Measurements from ENCODE around the gene GPC5.
"Not testable (repeated sequence)": the region's sequence is repeated elsewhere in the genome, so short reads cannot be mapped to it uniquely, and the experiment has no call there.

GPC5 gene

GRCh38 chr13:92838786-92839185 lies 1440.4 kb downstream of the GPC5 start:
- DNase-seq (ENCODE audit: low read depth in 2 of 2) = no peak

DNA sequence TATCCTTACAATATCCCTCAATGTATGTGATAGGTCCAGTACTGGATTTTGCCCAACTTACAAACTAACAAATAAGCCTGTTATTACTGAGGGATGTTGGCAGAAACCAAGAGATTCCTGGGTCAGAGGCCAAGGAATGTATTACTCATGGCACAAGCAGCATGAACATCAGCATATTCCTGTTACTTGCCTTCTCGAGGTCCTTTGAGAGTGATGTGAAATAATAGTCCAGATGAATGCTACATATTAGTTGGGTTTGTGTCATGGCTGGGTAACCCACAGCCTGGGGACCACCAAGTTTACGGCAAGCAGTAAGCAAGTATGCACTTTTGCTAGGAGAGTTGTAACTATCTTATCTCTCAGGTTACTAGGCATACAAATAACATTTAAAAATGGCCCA lies 1443.7 kb downstream of the GPC5 start:
- DNase-seq (ENCODE audit: low read depth in 2 of 2) = no peak

- no peak for DNase-seq (ENCODE audit: low read depth in 2 of 2)
Observed at GRCh38 chr13:92843549-92843948, 1445.1 kb downstream of the GPC5 start.

DNA sequence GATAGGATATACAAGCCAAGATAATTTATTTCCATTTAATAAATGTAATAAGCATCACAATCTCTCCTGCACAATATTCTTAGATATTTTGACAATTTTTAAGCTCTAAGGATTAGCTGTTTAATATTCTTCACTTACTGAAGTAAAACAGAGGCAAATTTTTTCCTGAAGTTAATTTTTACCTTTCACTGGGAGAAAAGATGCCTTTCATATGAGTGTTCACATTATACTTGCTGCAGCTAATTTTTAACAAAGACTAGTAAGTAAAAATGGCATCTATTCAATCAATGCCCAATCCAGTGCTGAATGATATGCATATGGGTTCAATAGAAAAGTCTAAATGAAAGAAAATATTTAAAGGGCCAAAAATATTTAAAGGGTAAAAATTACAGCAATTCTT lies 1451.0 kb downstream of the GPC5 start:
- no peak for DNase-seq (ENCODE audit: low read depth in 2 of 2)

GRCh38 chr13:92864584-92865284 lies 1466.3 kb downstream of the GPC5 start:
- DNase-seq (ENCODE audit: low read depth in 2 of 2) = no peak

DNA sequence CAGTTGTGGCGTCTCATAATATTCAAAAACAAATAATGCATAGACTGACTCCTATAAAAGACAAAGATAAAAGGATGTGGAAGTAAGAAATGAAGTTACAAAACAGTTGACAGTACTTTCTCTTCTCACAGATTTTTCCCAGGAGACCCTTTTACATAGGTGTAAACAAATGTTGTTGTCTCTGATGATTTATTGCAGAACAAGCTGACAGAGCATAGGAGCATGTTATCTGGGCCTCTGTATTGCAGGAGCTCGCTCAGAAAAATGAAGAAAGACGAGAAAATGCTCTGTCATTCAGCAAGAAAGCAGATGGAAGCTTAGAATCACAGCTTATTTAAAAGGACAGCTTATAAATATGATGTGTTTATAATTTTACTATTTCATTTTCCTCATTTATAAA lies 1474.6 kb downstream of the GPC5 start:
- DNase-seq (ENCODE audit: low read depth in 2 of 2) = no peak

DNA sequence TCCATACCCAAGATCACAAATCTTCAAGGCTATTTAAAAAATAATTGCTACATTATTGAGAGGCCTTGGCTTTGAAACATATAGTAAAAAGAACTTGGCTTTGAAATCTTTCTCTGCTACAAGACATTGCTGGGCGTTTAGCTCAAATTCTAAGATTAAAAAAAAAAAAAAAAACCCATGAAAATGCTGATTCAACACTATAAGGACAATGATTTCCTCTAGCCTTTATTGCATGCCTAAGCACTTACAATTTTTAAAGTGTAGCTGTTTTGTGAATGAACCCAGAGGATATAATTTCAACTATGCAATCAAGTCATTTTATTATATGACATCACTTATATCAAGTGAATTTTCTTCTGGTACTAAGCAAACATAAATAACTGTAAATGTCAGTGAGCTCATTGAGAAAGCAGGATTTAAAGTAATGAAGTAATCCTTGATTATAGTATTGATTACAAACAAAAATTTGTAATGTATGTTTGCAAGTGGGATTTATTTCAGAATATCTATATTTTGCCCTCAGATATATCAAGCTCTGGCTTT lies 1488.2 kb downstream of the GPC5 start:
- no peak for DNase-seq (ENCODE audit: low read depth in 2 of 2)

DNA sequence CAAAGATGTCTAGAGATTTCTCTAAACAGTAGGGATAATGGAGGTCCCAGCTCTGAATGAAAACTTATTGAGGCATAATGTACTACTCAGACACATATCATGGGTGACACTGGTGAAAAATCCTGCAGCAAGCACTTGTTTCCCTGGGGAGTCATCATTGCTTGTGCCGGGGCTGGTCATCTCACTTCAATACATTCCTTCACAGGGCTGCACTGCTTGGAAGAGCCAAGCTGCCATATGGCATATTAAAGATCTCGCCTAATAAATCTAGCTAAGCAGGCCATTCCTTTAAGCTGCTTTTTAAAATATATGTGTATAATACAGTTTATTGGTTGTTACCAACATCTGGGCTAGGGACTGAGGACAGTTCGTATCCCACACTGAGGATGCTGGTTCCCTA lies 1496.0 kb downstream of the GPC5 start:
- DNase-seq (ENCODE audit: low read depth in 2 of 2) = no peak

GRCh38 chr13:92896842-92897241 lies 1498.4 kb downstream of the GPC5 start:
- no peak for DNase-seq (ENCODE audit: low read depth in 2 of 2)

- DNase-seq (ENCODE audit: low read depth in 2 of 2) = not testable (repeated sequence)
Observed at GRCh38 chr13:92898946-92899345, 1500.5 kb downstream of the GPC5 start.

GRCh38 chr13:92900446-92900845 lies 1502.0 kb downstream of the GPC5 start:
- no peak for DNase-seq (ENCODE audit: low read depth in 2 of 2)

- no peak for DNase-seq (ENCODE audit: low read depth in 2 of 2)
Observed at GRCh38 chr13:92901739-92902138, 1503.3 kb downstream of the GPC5 start.

- no peak for DNase-seq (ENCODE audit: low read depth in 2 of 2)
Observed at GRCh38 chr13:92912629-92913028, 1514.2 kb downstream of the GPC5 start.

- DNase-seq (ENCODE audit: low read depth in 2 of 2) = no peak
Observed at GRCh38 chr13:92913840-92914239, 1515.4 kb downstream of the GPC5 start.
